ENCODE measurements around the gene RIPK4.
"Not testable (repeated sequence)": the region's sequence is repeated elsewhere in the genome, so short reads cannot be mapped to it uniquely, and the experiment has no call there.

RIPK4 gene

DNA sequence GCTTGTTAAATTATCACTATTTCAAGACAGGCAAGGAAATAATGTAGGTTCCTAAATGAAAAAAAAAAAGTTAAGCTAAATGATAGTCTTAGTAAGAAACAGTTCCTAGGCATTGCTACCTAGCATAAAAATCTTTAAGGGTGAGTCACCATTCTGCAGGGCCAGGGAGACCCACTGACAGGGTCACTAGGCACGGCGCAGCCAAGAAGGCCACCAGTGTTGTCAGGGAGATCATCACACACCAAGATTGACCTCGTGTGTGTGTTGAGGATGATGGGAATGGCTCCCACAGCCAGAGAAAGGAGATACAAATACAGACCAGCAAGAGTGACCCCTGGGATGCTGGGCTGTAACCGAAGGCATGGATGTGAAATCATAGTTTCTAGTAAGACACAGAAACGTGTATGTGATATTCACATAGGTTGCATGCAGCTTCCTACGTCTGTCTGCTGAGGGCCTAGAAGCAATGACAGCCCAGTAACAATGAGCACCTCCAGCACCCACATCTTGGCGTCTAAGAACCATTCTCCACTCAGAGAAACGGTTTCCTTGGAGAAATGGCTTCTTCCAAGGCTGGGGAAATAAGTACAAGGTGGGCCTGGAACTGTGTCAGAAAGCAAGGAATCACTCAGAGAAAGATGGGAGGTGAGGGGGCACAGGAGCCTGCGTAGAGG is 29.1 kb downstream of the RIPK4 start:
- DNase-seq (ENCODE audit: low spot score) = no peak

DNA sequence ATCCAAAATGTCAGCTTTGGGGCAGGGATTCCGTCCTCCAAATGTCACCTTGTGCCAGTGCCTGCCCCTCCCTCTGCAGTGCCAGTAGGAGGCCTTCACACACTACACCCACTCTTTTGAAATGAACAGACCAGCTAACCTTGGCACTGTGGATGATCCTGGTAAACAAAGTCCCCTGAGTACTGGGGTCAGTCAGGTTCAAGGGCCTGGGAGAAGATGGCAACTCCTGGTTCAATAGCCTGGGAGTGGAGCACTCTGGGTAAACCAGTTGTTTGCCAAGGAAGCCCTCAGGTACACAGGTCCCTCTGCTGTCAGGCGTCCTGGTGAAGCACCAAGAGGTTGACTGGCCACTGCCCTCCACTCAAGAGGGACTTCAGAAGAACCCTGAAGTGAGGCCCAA is 30.4 kb downstream of the RIPK4 start:
- no peak for DNase-seq (ENCODE audit: low spot score)

DNA sequence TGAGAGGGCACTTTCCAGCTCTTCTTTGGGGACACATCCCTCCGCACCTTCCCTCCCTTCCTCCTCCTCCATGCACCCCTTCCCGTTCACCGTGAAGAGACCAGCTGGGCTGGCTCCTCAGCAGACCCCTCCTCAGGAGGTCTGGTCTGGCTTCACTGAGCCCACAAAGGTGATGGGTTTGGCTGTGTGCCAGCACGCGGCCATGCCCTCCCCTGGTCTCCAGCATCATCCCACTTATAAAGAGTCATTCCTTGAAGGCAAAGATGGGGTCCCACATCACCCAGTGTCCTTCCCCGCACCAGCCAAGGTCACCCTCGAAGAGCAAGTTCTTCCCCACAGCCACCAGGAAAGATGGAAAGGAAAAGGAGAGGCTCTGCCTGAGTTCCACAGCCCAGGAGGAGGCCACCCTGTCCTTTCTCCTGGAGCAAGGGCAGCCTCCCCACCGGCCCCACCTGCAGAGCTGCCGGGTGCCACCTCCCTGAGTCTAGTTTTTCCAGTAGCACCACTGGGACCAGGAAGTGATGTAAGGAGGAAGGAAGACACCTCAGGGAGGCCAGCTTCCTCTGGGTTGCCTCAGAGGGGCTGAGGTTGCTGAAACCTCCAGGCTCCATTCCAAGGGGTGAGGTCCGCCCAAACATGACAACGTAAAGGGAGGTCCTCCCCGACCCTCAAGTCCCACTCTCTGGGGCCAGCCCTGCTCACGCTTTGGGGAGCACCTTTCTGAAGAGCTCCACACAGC is 32.7 kb downstream of the RIPK4 start:
- no peak for DNase-seq (ENCODE audit: low spot score)

DNA sequence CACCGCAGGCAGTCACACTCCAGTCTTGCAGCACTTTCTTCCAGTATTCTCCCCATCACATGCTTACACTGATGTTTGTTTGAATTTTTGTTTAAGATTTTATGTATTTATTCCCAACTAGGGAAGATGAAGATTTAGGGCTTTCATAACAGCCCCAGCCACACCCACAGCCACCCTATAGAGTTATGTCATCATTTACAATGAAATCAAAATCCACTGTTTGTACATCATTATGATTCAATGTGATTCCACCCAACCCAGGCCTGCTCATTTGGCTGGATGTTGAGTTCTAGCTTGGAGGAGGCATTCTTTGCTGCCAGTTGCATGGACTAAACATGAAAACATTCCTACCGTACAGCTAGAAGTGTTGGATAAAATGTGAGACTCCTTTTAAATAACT is 35.8 kb downstream of the RIPK4 start:
- DNase-seq (ENCODE audit: low spot score) = no peak

DNA sequence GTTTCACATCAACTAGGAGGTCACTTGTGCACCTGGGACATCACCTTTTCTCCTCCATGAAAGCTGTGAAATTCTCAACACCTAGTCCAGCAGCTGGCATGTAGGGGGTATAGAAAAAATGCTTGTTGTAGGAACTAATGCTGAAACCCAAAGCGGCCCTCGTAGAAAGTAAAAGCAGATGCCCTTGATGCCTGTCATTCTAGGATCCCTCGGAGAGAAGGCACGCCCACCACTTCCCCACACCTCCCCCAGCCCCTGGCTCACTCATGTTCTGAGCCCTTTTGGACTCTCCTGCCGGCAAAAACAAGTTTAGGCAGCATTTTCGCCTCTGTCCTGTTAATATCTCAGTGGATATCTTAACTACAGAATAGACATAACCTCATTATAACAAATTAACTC is 36.5 kb downstream of the RIPK4 start:
- DNase-seq (ENCODE audit: low spot score) = no peak

DNA sequence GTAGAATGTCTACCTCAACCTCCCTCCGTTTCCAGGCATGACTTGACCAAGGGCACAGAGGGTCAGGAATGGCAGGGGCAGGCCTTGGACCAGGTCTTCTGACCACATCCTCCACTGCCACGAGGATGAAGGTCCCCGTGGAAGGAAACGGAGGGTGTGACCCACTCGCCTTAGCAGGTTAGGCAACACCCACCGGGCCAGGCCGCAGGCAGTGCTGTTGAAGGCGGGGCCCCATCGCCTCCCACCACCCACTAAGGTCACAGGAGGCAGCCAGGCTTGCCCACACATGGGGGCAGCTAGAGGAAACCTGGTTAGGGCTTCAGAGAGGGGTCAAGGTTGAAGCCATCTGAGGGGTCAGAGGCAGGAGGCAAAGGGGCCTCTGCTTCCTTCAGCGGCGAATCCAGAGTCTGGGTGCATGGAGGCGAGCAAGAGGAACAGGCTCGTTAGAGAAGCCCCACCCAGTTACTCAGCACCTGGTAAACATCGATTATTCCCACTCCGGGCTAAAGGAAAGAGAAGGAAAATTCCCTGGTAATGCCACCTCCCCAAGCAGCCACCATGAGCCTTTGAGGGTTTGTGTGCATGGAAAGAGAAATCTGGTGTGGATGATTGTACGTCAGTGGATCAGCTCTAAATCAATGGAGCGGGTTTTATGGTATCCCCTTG is 37.0 kb downstream of the RIPK4 start:
- no peak for DNase-seq (ENCODE audit: low spot score)

DNA sequence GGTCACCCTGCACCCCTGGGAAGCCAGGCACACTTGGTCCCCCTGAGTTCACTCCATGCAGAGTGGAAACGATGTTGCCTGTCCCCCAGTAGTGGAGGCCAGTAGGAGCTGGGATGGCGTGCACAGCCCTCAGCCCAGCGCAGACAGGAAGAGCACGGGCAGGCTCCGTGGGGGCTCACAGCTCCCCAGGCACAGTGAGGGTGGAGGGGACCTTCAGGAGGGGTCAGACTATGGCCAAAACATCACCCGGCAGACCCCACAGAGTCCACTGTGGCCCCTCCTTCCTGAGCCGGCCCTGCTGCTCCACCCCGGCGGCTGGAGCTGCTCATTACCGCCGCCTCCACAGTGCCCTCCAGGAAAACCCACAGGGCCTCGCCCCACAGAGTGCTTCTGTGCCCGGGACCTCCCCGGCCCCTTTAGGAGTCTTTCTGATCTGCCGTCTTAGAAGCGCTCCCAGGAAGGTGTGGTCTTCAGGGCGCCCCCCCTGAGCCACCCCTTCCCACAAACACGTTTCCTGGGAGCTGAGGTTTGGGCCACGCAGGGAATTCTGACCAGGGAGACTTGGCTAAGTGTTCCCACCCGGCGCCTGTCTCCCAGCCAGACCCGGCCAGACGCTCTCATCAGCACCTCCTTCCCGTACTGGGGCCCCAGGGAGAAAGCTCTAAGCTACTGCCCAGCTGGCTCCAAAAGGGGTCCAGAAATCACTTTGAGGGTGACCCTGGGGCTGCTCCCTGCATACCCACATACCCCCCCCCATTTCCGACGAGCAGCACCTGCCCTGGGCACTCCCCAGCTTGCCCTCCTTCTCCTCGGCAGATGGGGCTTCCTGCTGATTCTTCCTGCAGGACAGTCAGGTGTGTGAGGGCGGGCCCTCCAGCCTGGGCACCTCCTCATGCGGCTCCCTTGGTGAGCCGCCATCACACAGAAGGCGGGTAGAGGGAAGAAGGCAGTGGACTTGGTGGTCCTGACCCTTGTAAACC is 38.8 kb downstream of the RIPK4 start:
- DNase-seq (ENCODE audit: low spot score) = no peak

DNA sequence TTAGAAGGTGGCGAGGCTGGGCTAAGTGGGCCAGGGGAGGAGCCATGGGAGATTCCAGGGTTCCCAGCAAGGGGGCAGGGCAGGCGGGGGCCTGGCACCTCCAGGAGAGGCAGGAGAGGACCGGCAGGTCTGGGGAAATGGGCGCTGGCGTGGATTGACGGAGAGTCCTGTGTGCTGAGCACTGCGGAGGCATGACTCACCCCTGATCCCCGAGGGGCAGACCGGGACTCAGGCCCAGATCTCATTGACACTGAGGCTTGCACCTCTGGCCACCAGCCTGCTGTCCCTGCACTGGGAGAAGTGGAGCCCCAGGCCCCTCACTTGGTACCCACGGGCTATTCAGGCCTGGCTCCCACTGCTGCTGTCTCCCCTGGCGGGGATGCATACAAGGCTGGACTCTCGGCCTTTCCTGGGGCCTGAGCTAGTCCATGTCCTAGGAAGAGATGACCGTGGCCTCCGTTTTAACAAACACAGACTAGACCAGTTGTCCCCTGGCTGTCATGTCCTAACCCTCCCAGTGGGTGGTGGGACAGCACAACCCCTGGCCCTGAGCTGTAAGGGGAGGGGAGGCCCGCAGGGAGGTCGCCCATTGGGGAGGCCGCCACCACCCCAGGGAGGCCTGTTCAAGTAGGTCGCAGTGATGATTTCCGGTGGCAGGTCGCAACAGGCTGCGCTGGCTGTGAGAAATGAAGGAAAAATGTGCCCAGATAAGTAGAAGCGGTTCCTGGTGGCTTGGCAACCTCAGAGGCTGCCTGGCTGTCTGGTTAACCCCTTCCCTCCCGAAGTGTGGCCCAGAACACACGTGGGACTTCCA is 39.7 kb downstream of the RIPK4 start:
- no peak for DNase-seq (ENCODE audit: low spot score)

DNA sequence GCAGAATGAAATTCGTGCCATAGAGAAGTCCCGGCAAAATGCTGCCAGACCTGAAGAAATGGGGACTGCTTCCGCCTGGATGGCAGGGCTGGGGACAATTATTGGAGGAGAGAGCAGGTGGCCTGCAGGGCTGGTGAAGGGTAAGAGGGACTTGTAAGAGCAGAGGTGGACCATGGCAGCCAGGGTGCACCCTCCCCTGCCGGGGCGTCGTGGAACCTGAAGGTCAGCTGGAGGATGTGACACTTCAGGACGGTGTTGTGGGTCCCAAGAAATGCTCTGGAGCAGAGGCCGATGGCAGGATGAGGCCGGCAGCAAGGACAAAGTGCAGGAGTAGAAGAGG is 40.3 kb downstream of the RIPK4 start:
- no peak for DNase-seq (ENCODE audit: low spot score)

DNA sequence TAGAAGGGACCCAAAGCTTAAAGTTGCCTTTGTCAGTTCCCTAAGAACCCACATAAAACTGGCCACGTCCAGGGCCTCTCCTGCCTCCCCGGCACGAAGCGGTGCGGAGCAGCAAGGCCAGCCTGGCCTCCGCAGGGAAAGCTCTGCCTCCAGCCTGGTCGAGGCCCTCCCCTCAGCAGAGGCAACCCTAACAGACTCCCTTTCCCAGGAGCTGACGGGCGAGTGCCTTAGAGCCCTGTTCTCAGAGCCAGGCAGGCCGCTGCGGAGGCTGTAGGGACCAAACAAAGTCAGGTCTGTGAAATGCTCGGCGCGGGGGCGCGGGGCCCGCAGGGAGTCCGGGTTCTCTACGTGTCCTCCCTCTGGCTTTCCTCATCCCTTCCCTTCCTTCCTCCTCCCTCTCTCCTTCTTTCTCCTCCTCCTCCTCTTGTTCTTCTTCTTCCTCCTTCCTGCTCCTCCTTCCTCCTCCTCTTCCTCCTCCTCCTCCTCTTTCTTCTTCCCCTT is 40.7 kb downstream of the RIPK4 start:
- no peak for DNase-seq (ENCODE audit: low spot score)

DNA sequence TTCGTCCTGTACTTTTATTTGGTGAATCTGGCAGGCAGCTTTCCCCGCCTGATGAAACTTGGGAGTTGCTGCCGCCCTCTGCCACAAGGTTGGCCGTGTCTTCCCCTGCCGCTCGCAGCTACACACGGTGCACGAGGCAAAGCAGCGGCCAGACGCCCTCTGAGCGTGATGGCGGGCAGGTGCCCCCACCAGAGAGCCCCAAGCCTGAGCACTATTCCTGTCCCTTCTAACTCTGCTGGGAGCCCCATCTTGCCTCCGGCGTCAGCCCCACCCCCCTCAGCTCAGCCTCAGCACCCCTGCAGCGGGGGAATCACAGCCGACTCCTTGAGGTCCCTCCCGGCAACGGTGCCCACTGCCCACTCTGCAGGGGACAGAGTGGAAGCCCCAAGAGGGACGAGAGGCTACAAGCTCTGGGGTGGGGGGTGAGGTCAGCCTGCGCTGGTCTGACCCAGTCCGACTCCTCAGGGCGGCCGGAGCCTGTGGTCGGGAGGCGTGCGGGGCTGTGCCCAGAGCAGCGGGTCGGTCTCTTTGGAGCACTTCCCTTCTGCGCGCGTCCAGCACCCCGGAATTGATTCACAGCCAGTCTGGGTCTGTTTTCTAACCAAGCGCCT is 41.3 kb downstream of the RIPK4 start:
- no peak for DNase-seq (ENCODE audit: low spot score)

DNA sequence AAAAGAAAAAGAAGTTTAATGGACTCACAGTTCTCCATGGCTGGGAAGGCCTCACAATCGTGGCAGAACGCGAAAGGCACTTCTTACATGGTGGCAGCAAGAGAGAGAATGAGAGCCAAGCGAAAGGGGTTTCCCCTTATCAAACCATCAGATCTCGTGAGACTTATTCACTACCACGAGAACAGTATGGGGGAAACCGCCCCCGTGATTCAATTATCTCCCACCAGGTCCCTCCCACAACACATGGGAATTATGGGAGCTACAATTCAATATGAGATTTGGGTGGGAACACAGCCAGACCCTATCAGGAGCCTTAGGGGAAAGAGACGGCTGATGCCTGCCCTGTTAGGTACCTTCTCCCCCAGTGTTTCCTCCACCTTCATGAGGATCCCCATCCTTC is 43.0 kb downstream of the RIPK4 start:
- not testable (repeated sequence) for DNase-seq (ENCODE audit: low spot score)

DNA sequence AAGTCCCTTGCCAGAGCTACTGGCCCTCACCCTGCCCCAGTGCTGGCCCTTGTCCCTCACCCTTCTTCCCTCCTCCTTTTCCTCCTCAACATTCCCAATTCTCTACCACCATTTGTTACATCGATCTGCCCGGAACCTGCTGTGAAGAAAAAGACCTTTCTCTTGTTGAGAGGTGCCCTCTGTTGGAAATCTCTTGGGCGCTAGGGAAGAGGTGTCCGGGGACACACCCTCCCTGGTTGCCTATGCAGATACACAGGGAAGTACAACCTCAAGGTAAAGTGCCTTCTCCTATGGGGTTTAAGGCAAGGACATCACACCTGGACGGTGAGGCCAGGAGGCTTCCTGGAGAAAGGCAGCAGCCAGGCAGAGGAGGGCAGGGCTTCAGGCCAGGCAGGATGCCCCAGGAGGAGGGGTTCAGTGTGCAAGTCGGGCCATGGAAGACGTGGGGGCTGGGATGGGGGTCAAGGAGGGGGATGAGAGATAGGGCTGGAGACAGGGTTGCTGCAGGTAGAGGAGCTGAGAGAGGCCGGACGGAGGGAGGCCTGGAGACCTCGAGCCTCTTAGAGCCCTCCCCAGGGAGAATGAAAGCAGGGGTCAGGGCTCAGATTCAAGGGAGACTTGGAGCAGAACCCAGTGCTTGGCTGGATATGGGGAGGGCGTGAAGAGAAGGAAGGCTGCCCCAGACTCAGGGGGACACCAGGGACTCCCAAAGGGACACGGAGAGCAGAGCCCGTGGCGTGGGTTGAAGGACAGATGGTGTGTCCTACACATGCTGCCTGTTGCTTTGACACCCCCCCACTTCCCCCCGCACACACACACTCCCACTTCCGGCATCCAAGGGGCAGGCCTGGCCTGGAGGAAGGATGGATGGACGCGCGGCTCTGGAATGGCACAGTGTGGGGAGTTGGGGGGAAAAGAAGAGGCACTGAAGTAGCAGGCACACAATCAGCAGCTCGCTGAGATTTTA is 44.5 kb downstream of the RIPK4 start:
- no peak for DNase-seq (ENCODE audit: low spot score)

DNA sequence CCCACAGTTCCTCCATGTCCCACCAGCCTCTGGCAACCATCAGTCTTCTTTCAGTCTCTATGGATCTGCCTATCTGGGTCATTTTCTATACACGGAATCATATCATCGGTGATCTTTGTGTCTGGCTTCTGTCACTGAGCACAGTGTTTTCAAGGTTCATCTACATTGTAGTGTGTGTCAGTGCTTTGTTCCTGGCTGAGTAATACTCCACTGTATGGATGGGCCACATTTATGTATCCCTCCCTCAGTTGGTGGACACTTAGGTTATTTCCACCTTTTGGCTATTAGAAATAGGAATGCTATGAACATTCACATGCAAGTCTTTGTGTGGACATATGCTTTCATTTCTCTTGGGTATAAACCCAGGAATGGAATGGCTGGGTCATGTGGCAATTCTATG is 46.6 kb downstream of the RIPK4 start:
- DNase-seq (ENCODE audit: low spot score) = no peak

DNA sequence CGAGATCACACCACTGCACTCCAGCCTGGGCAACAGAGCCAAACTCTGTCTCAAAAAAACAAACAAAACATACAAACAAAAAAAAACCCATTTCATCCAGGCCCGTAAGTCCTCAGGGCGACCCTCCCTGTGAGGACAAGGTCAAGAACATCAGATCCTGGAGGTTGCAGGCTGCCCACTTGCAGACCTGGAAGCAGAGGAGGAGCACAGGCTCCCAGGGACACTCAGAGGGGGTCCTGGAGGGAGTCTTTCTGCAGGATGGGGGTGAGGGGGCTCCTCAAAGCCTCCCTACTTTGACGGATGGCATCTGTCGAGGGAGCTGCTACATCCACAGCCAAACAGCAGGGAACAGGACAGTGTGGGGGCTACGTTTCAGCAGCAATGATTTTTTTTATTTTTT is 47.2 kb downstream of the RIPK4 start:
- DNase-seq (ENCODE audit: low spot score) = no peak

DNA sequence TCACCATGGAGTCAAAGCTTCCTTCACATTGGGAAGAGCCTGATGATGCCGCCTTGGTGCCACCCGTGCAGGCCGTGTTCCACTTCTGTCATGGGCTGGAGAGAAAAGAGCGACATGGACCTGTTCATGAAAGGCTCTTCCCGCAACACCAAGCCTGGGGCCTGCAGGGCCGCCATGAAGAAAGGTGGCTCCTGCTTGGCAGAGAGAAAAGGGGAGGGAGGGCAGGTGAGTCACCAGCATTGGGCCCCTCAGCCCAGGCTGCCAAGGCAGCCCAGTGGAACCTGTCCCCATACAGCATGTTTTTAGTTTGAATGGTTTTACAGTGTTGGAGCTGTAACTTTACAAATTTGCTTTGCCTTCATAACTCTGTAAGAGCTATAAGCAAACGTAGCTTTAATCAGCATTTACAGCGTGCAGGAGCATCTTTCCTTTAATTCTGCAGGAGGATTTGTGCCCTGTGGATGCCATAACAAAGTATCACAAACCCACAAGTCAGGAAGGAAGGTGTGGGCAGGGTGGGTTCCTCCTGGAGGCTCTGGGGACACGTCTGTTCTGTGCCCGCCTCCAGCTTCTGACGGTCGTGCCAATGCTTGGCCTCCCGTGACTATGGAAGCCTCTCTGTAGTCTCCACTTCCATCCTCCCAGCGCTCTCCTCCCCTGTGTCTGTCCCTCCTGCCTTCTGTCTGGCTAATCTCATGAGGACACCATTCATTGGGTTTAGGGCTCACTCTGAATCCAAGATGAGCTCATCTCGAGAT is 49.1 kb downstream of the RIPK4 start:
- DNase-seq (ENCODE audit: low spot score) = no peak

DNA sequence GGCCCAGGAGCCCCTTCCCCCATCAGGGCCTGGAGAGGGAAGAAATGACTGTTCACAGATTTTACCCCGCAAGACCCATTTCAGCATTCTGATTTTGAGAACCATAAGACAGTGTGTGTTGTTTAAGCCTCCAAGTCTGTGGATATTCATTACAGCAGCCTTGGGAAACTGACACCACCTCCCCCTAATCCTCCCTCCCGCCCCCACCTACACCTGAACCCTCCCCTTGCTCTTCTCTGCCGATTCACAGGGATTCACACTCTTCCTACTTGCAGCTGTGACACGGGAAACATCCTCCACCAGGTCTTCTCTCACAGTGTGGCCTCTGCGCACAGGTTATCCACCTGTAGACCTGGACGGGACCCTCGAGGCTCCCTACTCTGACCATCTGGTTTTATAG is 50.1 kb downstream of the RIPK4 start:
- DNase-seq (ENCODE audit: low spot score) = no peak

DNA sequence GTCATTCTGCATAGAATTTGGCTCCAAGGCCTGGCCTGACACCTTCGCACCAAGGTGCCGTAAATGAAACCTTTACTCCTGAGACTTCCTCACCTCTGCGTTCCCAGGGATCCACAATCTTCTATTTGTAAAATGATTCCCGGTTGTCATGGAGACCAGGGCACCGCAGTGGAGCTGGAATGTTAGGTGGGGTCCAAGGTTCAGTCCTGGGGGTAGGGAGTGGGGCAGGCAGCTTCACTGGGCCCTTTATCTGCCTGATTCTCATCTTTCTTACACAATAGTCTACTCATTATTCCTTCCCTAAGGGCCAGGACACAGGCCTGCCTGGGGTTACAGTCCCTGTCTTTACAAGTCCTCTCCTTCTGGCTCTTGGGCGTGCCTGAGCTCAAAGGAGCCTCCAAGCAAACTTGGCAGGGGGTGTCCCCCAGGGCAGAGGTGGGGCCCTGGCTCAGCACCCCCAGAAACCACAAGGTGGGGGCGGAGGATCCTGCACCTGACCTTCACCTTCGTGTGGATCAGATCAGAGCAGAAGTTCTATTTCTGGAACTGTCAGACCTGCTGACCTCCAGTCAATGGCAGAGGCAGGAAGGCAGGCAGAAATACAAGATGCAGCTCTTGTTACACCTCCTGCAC is 51.1 kb downstream of the RIPK4 start:
- no peak for DNase-seq (ENCODE audit: low spot score)

Measured in CD4-positive, alpha-beta T cell treated with Interleukin-6 at 100 ng/mL for 8 hours (primary cell).